ENCODE results near the gene POF1B.
"Not testable (repeated sequence)": the region's sequence is repeated elsewhere in the genome, so short reads cannot be mapped to it uniquely, and the experiment has no call there.

The POF1B gene, protein sequence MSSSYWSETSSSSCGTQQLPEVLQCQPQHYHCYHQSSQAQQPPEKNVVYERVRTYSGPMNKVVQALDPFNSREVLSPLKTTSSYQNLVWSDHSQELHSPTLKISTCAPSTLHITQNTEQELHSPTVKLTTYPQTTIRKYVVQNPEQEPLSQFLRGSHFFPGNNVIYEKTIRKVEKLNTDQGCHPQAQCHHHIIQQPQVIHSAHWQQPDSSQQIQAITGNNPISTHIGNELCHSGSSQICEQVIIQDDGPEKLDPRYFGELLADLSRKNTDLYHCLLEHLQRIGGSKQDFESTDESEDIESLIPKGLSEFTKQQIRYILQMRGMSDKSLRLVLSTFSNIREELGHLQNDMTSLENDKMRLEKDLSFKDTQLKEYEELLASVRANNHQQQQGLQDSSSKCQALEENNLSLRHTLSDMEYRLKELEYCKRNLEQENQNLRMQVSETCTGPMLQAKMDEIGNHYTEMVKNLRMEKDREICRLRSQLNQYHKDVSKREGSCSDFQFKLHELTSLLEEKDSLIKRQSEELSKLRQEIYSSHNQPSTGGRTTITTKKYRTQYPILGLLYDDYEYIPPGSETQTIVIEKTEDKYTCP

DNA sequence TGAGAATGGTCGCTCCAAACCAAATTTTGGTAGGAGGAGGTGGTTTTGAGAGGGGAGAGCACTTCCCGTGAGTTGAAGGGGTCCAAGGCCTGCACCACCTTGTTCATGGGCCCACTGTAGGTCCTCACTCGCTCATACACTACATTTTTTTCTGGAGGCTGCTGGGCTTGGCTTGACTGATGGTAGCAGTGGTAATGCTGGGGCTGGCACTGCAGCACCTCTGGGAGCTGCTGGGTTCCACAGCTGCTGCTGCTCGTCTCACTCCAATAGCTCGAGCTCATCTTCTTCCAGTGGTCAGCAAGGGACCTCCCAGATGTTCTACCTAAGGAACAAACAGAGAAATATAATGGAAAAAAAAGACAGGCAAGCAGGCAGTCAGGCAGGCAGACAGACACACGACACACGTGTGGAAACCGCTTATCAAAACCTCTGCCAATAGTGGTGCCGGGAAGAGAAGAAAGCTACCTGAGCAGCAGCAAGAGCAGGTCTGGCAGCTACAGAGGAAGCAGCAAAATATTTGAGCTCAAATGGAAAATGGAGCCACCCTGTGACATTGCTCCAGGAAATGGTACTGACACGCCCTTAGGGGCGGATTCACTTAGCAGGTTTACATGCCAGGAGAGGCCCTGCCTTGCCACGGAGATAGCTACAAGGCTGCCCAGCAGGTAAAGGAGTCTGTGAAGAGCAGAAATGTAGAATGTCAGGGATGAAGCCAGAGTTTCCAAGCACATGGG lies at the start of gene POF1B:
Gene POF1B, minus strand, starts transcription at position 492 of the 734 bp plus-strand sequence. Its CDS starts 211 bp downstream, at position 281.
- DNase-seq, result peak; percentile 1

- no peak for DNase-seq
These were observed 49.6 kb upstream of the POF1B start for GRCh38 chrX:85429066-85429465.

- DNase-seq, result no peak
These were observed 39.8 kb upstream of the POF1B start for GRCh38 chrX:85419293-85419692.

- DNase-seq, result no peak
These were observed 12.4 kb upstream of the POF1B start for GRCh38 chrX:85391878-85392238.

- no peak for DNase-seq
These were observed 11.9 kb upstream of the POF1B start for GRCh38 chrX:85391185-85391877.

DNA sequence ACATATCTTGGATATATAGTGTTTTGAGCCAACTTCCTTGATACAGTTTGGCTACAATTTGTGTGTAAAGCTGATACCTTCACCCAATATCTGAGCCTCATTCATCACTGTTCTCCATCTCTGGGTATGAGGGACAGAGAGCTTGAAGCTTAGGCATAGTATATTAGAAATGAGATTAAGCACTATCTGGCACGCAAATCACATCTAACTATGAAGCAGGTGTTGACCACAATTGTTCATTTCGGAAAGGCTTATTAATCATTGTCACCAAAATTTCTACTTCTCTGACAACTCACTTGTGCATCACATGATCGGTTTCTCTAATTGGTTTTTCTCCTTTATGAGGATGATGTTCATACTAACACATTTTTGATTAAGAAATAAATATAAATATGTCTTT lies 2.1 kb upstream of the POF1B start:
- no peak for DNase-seq

DNA sequence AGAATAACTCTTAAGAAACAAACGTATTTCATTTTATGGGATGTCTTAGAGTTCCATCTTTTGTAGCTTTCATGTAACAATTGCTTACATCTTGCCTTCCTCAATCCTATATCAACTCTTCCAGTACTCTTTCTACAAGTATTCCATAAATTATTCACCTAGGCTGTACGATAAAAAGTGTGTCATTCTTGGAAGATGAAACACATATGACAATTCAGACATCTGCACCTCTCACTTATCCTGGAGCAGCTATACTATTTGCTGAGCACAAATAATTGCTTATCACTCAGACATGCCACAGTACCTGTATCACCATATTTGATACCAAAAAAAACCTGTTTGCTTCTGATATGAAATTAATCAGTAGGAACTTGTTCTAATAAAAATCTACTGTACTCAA lies 1.0 kb downstream of the POF1B start:
- DNase-seq, result no peak

- no peak for DNase-seq
These were observed 4.1 kb downstream of the POF1B start for GRCh38 chrX:85375333-85375738.

DNA sequence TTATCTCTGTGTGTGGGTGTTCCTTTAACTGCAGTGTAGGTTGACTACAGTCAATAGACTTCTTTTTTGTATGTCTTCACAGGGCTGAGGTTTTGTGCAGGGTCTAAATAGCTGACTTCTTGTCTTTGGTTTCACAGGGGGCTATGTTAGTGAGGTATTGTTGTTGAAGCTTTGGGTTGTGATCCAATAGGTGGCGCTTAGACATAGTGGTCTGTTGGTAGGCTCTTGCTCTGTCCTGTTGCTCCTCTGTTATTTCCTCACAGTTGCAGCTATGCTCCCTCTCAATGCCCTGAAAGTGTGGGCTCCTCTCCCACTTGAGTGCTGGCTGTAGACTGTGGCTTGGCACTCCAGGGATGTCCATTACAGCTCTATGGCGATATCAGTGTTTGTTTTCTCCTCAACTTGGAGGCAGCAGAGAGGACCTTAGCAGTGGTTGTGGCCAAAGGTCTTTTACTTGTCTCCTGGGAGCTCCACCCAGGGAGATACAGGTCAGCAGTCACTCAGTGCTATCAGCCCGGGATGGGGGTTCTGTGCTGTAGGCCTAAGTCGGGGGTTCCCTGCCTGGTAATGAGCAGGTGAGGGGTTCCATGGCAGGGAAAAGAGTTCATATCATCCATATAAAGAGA lies 14.0 kb downstream of the POF1B start:
- no peak for DNase-seq

DNA sequence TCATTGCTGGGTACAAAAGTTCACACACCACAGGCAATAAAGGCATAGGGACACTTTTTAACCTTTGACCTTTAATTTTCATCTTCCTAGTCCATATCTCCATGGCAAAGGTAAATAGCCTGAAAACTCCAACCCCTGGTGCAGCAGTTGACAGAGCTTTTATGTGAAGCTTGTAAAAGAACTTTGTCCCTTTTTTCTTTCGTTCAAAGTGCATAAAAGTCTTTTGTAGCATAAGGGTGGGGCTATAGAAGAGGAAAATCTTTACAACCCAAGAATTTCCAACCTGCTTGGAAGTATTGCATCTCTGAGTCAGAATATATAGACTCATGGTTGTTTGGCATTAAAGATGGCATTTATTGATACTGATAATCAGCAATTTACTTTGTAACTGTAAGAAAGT lies 20.4 kb downstream of the POF1B start:
- DNase-seq, result no peak

GRCh38 chrX:85345523-85345922 lies 33.9 kb downstream of the POF1B start:
- DNase-seq, result no peak

DNA sequence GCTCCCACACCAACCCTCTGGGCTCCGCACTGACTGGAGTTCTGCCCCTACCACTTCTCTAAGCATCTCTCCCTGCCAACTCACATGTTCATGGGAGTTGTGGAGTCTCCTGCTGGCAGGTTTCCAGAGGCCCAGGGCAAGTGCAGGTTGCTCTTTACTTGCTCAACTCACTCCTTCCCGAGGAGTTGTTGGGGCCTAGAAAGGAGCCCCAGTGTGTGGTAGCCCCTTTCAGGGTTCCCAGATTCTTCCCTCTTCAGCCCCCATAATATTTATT lies 52.5 kb downstream of the POF1B start:
- DNase-seq, result no peak

- DNase-seq, result no peak
These were observed 53.0 kb downstream of the POF1B start for GRCh38 chrX:85326234-85327059.

DNA sequence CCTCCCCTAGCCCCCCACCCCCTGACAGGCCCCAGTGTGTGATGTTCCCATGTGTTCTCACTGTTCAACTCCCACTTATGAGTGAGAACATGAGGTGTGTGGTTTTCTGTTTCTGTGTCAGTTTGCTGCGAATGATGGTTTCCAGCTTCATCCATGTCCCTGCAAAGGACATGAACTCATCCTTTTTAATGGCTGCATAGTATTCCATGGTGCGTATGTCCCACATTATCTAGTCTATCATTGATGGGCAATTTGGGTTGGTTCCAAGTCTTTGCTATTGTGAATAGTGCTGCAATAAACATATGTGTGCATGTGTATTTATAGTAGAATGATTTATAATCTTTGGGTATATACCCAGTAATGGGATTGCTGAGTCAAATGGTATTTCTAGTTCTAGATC lies 68.1 kb downstream of the POF1B start:
- DNase-seq, result not testable (repeated sequence)

GRCh38 chrX:85309717-85310116 lies 69.7 kb downstream of the POF1B start:
- DNase-seq, result no peak

DNA sequence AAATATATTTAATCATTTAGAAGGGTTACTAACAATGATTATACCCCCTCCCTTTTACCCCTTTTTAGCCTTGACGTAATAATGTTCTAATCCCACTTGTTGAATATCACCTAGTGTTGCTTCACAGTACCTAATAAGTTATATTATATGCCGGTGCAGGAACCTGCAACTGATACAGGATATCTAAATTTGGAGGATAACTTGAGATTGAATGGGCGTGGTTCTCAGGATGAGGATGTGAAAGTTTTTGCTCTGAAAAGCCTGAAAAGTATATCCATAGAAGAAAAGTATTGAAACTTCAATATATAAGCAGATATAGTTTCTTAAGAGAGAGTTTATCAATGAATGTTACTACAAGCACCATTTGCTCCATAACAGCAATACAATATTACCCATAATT lies 75.9 kb downstream of the POF1B start:
- DNase-seq, result no peak

DNA sequence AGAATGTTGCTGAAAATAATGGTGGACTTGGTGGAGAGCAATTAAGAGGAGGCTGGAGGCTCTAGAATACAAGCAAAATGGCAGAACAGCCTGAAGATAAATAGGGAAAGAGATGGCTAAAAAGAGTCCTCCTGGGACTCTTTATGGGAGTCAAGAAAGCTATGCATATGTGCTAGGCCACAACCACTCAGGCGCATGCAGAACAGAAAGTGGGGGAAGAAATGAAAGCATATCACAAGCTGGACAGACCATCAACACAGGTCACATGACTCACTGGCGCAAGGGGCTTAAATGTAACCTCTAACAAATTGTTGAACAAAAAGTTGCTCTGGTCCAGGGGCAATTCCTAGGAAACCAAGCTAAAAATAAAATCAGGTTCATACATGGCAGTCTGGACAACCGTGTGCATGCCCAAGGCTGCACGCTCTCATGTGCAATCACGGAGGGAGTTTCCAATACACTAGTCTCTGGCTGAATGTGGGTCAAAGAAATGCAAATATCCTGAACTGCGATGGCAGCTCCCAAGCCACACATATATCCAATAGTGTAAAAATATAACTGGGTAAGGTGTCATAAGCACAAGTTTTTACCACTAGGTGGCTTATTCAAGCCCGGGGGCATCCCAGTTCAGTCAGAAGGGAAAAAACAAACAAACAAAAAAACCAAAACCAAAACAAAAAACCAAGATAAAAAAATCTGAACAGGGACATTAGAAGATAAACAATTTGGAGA lies 90.3 kb downstream of the POF1B start:
- no peak for DNase-seq

GRCh38 chrX:85285286-85285685 lies 94.2 kb downstream of the POF1B start:
- DNase-seq, result not testable (repeated sequence)

- no peak for DNase-seq
These were observed 134.8 kb downstream of the POF1B start for GRCh38 chrX:85244450-85245211.

GRCh38 chrX:85243761-85244449 lies 135.6 kb downstream of the POF1B start, which contains the start of the genes SATL1 and ZNF711:
TSS of gene SATL1 (minus strand) at chrX:85243779. CDS start at chrX:85108968, 134,811 bp downstream.
TSS of gene ZNF711 (plus strand) at chrX:85243991. CDS start at chrX:85247573, 3,582 bp downstream.
- peak; percentile 25 for DNase-seq
